Stimulated activated CD8-positive, alpha-beta memory T cell treated with anti-CD3 and anti-CD28 coated beads, Interleukin-7, amount 100 ng/mL, for 48 hours (primary cell): Measurements from ENCODE around the gene OR10T2.
"Not testable (repeated sequence)": the region's sequence is repeated elsewhere in the genome, so short reads cannot be mapped to it uniquely, and the experiment has no call there.

ENCODE experiments used
- DNase-seq, 2 donors: peaks; one replicate each; pipeline ENCODE4 v3.0.0-alpha.2; 2020; ENCODE audit warnings: low read depth in 1 of 2; ENCODE audit errors: extremely low read depth in 1 of 2

Gene OR10T2, protein sequence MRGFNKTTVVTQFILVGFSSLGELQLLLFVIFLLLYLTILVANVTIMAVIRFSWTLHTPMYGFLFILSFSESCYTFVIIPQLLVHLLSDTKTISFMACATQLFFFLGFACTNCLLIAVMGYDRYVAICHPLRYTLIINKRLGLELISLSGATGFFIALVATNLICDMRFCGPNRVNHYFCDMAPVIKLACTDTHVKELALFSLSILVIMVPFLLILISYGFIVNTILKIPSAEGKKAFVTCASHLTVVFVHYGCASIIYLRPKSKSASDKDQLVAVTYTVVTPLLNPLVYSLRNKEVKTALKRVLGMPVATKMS

DNA sequence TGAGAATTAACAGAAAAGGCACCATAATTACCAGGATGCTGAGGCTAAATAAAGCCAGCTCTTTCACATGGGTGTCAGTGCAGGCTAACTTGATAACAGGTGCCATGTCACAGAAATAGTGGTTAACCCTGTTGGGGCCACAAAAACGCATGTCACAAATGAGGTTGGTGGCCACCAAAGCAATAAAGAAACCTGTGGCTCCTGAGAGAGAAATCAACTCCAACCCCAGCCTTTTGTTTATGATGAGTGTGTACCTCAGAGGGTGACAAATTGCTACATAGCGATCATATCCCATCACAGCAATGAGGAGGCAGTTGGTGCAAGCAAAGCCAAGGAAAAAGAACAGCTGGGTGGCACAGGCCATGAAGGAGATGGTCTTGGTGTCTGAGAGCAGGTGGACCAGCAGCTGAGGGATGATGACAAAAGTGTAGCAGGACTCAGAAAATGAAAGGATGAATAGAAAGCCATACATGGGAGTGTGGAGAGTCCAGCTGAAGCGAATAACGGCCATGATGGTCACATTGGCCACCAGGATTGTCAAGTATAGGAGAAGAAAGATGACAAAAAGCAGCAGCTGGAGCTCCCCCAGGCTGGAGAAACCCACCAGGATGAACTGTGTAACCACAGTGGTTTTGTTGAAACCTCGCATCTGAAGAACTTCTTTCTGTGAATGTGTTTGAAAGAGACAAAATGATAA is at the start of gene OR10T2:
TSS of gene OR10T2 (minus strand) at position 649 of the 697 bp plus-strand sequence. CDS start at position 649, 0 bp downstream.
- DNase-seq, result no peak

DNA sequence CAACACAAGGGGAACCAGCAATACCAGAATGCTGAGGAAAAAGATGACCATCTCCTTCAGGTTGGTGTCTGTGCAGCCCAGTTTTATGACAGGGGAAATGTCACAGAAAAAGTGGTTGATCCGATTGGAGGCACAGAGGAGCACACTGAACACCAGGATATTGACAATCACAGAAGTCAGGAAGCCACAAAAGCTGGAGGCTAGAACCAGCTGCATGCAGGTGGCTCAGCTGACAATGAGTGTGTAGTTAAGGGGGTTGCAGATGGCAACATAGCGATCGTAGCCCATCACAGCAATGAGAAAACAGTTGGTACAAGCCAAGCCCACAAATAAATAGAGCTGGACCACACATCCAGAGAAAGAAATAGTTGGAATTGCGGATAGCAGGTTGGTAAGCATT is 46.1 kb upstream of the OR10T2 start:
- no peak for DNase-seq

DNA sequence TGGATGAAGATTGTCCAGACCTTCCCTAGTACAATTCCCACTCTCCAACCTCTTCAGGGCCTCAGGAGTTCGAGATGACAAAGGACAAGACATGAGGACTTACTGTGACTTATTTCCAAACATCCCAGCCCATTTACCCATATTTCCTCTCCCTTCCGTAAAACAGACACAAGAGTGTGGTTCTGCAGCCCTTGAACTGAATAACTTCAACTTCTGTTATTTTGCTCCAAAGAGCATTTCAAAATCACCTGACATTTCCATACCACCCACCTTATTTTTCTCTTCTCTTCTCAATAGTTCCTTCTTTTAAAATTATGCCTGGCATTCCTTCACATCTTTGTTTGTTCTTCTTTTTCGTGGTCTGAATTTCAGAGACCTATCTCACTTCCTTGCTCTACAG is 35.5 kb upstream of the OR10T2 start:
- DNase-seq, result no peak

DNA sequence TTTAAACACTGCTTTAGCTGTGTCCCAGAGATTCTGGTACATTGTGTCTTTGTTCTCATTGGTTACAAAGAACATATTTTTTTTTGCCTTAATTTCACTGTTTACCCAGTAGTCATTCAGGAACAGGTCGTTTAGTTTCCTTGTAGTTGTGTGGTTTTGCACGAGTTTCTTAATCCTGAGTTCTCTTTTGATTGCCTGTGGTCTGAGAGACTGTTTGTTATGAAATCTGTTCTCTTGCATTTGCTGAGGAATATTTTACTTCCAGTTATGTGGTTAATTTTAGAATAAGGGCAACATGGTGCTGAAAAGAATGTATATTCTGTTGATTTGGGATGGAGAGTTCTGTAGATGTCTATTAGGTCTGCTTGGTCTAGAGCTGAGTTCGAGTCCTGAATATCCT is 30.9 kb upstream of the OR10T2 start:
- DNase-seq, result not testable (repeated sequence)

DNA sequence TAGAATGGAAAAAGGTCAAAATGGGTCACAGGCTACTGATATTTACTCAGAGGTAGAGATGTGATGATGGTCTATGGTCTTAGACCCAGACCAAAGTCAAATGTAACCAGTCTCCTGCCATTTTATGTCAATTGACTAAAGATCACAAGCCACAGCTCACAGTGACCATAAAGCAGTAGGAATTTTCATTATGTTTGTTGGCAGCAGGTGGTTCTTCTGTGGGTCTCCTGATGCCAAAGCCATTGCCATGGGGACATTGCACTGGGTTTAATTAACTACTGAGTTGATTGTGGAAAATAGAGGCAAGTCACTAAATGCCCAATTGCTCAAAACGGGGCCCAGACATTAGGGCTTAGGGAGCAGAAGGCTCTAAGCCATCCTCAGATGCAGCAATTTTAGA is 26.9 kb upstream of the OR10T2 start, which contains the start of gene OR10K2:
TSS of gene OR10K2 (minus strand) at position 101 of the 400 bp plus-strand sequence. CDS start 5,371 bp downstream, outside the sequence.
- DNase-seq, result no peak

DNA sequence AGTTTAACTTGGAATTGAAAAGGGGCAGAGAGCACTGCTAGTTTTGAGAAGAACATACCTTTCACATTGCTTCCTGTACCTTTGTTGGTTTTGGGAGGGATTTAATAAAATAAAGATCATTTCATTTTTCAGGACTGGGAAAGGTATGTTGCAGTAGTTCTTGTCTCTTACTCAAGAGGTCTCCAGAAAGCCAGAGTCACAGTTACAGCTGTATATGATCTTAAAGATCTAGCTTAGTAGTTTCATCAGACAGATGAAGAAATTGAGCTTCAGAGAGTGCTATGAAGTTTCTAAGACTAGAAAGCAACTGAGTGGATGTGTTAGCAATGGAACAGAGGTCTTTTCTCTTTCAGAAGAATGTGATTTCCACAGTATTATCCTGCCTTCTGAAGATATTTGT is 25.8 kb upstream of the OR10T2 start:
- no peak for DNase-seq

DNA sequence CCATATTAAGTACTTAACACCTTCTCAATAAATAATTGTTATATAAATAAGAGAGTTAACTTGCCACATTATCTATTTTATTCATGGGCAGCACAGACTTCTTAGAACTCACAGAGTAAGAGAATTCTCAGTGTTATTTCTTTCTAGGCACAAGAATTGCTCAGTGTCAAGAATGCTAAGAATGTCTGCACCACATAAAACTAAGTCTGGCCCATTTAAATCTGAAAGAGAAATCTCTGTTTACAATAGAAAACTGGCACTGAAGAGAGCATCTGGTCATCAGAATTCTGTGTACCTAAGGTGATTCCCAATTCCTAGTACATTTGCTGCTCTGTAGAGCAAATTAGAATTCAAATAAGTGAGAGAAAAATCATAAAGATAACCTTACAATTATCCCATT is 22.9 kb upstream of the OR10T2 start:
- no peak for DNase-seq

DNA sequence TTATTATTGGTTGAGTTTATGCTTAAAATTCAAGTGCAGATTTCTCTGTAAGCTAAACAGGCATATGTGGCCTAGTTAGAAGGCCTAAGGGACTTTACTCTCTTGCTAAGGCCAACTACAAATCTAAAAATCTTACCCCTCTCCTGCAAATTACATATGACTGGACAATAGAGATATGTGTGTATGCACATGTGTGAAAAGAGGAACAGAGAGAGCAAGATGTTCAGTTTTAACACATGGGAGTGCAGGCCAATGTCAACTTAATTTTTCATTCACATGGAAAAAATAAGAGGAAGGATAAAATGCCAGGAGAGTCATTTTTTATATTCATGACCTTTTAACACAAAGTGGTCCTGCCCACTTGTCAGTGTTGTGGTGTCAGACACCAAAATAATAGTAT is 18.3 kb upstream of the OR10T2 start:
- DNase-seq, result no peak

DNA sequence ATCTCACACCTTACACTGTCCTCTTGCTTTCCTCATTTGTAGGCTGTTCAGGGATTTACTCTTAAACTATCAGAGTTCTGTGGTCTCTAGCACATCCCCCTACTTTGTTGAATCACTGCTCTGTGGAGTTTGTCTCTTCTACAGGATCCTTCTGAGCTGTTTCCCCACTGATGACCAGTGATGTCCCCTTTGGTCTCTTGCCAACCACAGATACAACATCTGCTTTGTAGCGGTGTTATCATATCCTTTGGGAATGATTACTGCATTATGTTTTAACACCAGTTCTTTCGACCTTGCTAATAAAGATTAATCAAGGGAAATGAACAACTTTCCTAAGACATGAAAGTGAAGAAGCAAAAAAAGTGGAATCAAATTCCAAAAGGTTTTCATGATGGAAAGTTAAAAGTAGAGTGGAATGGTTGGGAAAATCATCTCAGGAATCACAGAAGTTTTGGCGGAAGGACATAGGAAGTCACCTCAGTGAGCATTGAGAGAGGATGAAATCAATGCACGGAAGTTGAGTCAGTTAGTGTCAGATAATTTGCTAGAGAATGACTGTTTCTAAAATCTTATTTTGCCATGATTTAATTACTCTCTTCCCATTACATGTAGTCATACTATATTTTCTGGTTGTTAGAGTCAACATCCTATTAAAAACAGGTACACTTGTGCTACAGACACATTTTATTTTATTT is 15.5 kb upstream of the OR10T2 start:
- no peak for DNase-seq

DNA sequence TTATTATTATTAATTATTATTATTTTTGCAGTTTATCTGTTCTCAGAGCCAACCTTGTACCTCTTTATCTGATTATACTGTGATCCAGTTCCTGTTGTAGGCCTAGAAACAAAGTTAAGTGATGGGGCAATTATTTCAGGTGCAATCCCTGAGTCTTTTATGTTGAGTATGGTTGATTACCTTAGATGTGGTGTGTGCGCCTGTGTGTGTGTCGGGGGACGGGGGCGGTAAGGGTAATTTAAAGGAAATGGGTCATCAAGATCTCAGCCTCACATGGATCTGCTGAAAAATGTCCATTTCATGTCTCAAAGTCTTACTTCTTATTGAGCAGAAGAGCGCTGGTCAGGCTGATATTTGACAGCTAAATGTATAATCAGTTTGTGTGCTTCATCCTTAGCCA is 7.8 kb upstream of the OR10T2 start:
- DNase-seq, result no peak

DNA sequence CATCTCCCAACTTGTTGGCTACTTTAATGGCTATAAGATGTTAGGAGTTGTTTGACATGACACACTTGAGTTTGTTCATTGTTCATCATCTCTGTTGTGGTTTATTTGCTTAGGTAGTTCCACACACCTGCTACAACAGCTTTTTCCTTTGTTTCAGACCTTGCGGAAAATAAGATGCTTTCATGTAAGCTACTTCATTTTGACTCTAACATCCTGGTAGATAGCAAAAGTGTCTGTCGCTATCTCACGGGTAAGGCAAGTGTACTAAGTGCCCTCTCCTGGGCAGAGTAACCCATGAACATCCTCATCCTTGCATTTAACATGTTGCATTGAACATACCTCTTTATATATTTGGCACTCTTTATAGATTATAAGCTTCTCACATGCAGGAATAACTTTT is 1.6 kb upstream of the OR10T2 start:
- DNase-seq, result no peak

DNA sequence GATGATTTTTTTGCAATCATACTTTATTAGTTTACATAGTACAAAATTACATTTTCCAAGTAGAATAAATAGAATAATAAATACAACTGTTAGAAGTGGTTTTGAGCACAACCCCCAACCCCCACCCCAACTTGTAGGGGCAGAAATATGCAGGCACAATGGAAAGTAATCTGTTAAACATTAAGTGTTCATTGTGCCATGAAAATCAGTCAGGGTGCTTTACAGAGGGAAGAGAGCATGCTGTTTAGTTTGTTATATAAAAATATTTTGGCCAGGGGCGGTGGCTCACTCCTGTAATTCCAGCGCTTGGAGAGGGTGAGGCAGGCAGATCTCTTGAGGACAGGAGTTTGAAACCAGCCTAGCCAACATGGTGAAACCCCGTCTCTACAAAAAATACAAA is 2.6 kb downstream of the OR10T2 start:
- no peak for DNase-seq

DNA sequence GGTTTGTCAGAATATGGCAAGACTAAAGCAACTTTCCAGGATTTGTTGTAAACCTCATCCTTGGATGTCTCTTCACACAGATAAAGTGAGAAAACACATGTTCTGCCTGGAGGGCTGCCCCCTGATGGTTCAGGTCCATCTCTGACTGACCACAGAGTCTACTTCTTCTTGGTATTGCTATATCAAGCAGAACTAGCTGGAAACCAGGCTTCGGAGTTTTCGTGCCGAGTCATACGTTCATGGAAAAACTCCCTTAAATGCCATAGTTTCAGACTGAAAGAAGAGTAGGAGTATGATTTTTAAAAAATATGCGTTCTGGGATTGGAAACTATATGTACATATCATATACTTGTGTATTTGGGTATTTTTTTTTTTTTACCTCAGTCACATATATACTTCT is 5.8 kb downstream of the OR10T2 start:
- no peak for DNase-seq

DNA sequence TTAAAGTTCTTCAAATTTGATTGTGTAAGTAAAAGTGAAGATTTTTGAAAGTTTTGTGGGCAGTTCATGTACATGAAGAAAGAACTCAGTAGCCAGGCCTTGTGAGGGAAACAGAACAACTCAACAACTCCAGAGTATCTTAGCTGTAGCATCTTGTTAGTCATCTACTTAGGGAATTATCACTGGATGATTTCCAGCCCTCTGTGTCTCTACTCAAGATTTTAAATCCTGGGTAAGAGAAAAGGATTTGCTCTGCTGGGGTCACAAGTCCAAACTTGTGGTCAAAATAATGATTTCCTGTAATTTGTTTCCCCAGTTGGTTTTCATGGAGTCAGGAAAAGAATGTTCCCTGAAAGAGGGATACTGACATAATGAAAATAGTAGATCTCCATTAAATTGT is 8.2 kb downstream of the OR10T2 start:
- DNase-seq, result no peak

DNA sequence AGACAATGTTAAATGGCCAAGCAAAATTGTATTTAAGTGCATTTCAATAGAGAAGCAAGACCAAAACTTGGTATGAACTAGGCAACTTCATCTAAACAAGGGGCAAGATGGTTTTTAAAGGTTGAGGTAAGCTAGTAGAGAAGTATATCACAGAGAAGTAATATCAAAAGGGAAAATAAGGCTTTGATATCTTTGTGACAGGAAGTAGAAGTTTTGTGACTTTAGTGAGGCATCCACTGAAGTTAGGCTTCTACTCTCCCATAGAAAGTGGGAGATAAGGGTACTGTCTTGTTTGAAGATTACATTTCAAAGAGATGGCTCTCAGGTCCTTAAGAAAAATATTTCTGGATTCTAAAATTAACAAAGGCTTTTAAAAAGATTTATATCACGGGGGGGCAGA is 8.9 kb downstream of the OR10T2 start:
- no peak for DNase-seq

DNA sequence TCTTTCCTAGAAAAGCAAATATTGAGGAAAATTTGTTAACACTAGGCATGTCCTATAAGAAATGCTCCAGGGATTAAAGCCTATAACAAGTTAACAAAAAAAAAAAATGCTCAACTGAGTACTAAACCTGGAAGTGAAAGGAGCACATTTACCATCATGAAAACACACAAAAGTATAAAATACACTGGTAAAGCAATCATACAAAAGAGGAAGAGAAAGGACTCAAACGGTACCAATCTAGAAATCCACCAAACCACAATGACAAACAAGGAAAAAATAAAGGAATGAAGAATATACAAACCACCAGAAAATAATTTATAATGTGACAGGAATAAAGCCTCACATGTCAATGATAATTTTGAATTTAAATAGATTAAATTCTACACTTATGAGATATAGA is 24.4 kb downstream of the OR10T2 start:
- no peak for DNase-seq

DNA sequence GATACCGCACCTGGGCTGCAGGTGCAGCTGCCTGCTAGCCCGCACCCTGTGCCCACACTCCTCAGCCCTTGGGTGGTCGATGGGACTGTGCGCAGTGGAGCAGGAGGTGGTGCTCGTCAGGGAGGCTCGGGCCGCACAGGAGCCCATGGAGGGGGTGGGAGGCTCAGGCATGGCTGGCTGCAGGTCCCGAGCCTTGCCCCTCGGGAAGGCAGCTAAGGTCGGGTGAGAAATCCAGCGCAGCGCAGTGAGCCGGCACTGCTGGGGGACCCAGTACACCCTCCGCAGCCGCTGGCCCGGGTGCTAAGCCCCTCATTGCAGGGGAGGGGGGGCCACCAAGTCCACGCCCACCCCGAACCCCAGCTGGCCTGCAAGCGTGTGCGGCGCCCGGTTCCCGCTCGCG is 25.2 kb downstream of the OR10T2 start:
- not testable (repeated sequence) for DNase-seq

DNA sequence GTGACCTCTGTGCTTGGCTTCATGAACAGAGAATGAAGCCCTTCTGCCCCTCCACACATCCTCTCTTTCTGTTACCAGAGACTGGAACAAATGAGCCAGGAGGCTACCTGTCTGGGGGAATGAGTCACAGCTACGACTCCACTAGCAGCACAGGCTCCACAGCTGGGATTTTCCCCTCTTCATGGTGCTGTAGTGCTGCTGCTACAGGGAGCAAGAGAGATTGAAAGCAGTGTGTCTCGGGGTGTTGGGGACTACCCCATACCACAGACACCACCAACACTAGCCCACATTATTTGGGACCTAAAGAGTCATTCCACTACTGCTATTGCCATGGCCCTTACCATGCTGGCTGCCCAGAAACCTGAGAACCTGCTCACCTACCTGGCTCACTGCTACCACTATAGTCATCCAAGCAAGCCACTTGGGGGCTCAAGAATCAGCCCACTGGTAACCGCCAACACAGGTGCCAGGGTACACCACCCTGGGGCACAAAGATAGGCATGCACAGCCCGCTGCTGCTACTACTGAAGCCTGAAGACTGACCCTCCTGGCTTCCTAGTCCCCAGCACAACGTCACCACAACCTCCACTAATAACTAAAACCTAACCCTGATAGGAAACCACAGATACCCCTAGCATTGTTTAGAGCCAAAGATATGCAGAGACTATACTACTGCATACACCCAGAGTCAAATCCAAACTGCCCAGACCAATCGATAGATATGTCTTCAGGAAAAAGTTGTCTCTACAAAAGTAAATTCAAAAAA is 27.9 kb downstream of the OR10T2 start:
- peak; percentile 33 to 40 for DNase-seq

DNA sequence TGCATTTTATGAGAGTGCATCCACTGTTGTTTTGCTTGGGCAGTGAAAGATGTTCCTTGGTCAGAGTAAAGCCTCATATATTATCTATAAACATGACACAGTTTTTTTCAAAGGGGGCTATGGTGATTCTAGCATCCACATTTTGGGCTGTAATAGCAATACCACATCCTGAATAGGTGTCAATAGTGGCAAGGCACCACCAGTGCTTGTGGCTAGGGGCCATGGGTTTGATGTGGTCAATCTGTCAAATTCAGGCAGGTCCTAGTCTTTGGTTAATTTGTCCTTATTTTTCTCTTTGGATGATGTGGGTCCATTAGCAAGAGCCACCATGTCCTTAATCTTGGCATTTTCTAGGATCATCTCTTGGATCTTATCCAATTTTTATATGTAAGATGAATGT is 32.5 kb downstream of the OR10T2 start:
- DNase-seq, result no peak

DNA sequence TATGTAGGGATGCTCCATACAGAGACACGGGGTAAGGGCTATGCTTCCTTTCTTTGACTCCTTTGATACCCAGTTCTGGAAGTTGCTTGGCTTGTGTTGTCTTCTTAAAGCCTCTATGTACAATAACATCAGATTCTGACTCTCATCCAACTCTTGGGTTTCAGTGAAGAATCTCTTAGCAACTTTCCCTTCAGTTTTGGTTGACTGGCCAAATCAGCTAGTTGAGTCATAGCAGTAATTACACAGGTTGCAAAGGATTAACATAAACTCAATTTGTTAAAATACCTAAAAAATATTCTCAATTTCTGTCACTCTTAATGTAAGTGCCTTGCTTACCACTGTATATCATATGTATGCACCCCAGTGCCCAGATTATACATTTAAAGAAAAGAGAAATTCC is 36.3 kb downstream of the OR10T2 start:
- DNase-seq, result no peak

DNA sequence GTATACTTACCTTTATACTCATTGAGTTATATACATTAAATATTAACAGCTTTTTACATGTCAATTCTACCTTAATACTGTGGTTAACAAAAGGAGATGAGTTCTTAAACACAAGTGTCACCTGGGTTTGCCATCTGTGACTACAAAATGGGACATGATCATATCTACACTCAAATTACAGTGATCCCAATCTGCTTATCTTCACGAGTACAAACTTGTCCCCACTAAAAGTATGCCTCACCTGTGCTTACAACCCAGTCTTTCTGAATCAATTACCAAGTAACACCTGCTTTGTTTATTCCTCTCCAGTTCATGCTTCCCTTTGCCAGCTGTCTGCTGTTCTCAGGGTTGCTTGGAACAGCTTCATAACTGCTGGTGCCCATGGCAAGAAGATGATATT is 36.8 kb downstream of the OR10T2 start:
- no peak for DNase-seq
